WTC11 (cell line): ENCODE measurements around the gene BMS1. TPM values are rescaled to one million over a fixed set of nuclear protein-coding genes. Genes with fewer than 3 reads are reported as not detected.
"Not testable (repeated sequence)": the region's sequence is repeated elsewhere in the genome, so short reads cannot be mapped to it uniquely, and the experiment has no call there.

Experiments used
- ATAC-seq: fragments of 200-7000 bp; cut with Tn5 transposase; 2 replicates; pipeline ENCODE4 v1.10.0; 2021; ENCODE audit warnings: mild to moderate bottlenecking, moderate library complexity
- CTCF ChIA-PET: fragments of 300-600 bp; sonication (Branson Sonifier 250); formaldehyde crosslinking; loops from one replicate; lab custom pipeline; 2021; ENCODE audit warnings: antibody characterized with exemption; lab: Charles Lee
- POLR2A ChIA-PET: fragments of 350-600 bp; sonication (Branson Sonifier 250); formaldehyde crosslinking; loops from one replicate; lab custom pipeline; 2021; ENCODE audit warnings: antibody characterized with exemption; lab: Charles Lee
- DNase-seq: peaks from one replicate; pipeline ENCODE4 v3.0.0; 2021; ENCODE audit warnings: low spot score
- H3K27ac Mint-ChIP-seq: 2 replicates; pipeline ENCODE4 v1.8.0; 2021; ENCODE audit warnings: mixed read lengths
- H3K27me3 Mint-ChIP-seq: 2 replicates; pipeline ENCODE4 v1.8.0; 2021; ENCODE audit warnings: low read depth, mild to moderate bottlenecking, moderate library complexity, mixed read lengths
- H3K36me3 Mint-ChIP-seq: 2 replicates; pipeline ENCODE4 v1.8.0; 2021; ENCODE audit warnings: mixed read lengths
- H3K4me1 Mint-ChIP-seq: 2 replicates; pipeline ENCODE4 v1.8.0; 2022; ENCODE audit warnings: mixed read lengths
- H3K4me3 Mint-ChIP-seq: 2 replicates; pipeline ENCODE4 v1.8.0; 2021; ENCODE audit warnings: mild to moderate bottlenecking, moderate library complexity, mixed read lengths
- H3K9me3 Mint-ChIP-seq: 2 replicates; pipeline ENCODE4 v1.8.0; 2021; ENCODE audit warnings: mixed read lengths
- ARID4B ChIP-seq: sonication (generic); formaldehyde crosslinking; IDR thresholded peaks from 2 replicates; pipeline ENCODE4 v1.8.0; 2023; ENCODE audit warnings: missing genetic modification reagents, mild to moderate bottlenecking, borderline replicate concordance
- CREB1 ChIP-seq: sonication (generic); formaldehyde crosslinking; IDR thresholded peaks from 2 replicates; pipeline ENCODE4 v1.8.0; 2023; ENCODE audit warnings: mild to moderate bottlenecking, missing genetic modification reagents
- CREM ChIP-seq: sonication (generic); formaldehyde crosslinking; IDR thresholded peaks from 2 replicates; pipeline ENCODE4 v1.8.1; 2022; ENCODE audit warnings: mild to moderate bottlenecking, missing genetic modification reagents, moderate library complexity
- ELF4 ChIP-seq: sonication (generic); formaldehyde crosslinking; IDR thresholded peaks from 2 replicates; pipeline ENCODE4 v1.8.1; 2022; ENCODE audit warnings: low read depth, mild to moderate bottlenecking, moderate library complexity, missing genetic modification reagents
- GRHL2 ChIP-seq: fragments of 250-450 bp; sonication (Bioruptor Pico); IDR thresholded peaks from 2 replicates; pipeline ENCODE4 v1.8.0; 2022; ENCODE audit warnings: mild to moderate bottlenecking, moderate library complexity; ENCODE audit not compliant: insufficient replicate concordance, severe bottlenecking
- HMGXB4 ChIP-seq: sonication (generic); formaldehyde crosslinking; IDR thresholded peaks from 2 replicates; pipeline ENCODE4 v1.8.1; 2023; ENCODE audit warnings: mild to moderate bottlenecking, moderate library complexity, missing genetic modification reagents
- NR2C2 ChIP-seq: sonication (generic); formaldehyde crosslinking; IDR thresholded peaks from 2 replicates; pipeline ENCODE4 v1.8.0; 2022; ENCODE audit warnings: mild to moderate bottlenecking, missing genetic modification reagents
- NR3C1 ChIP-seq: sonication (generic); formaldehyde crosslinking; conservative IDR thresholded peaks from 2 replicates; pipeline ENCODE4 v1.8.1; 2023; ENCODE audit warnings: low read depth, mild to moderate bottlenecking, missing genetic modification reagents
- OVOL2 ChIP-seq: fragments of 250-450 bp; sonication (Bioruptor Pico); IDR thresholded peaks from 2 replicates; pipeline ENCODE4 v1.9.0; 2021; ENCODE audit warnings: mild to moderate bottlenecking, borderline replicate concordance
- TEAD4 ChIP-seq: sonication (generic); formaldehyde crosslinking; IDR thresholded peaks from 2 replicates; pipeline ENCODE4 v1.8.0; 2022; ENCODE audit warnings: mild to moderate bottlenecking, missing genetic modification reagents
- USF2 ChIP-seq: sonication (generic); formaldehyde crosslinking; IDR thresholded peaks from 2 replicates; pipeline ENCODE4 v1.8.1; 2023; ENCODE audit warnings: mild to moderate bottlenecking, missing genetic modification reagents, moderate library complexity
- ZBTB21 ChIP-seq: sonication (generic); formaldehyde crosslinking; IDR thresholded peaks from 2 replicates; pipeline ENCODE4 v1.8.1; 2023; ENCODE audit warnings: mild to moderate bottlenecking, missing genetic modification reagents, borderline replicate concordance
- ZMAT4 ChIP-seq: fragments of 250-450 bp; sonication (Bioruptor Pico); IDR thresholded peaks from 2 replicates; pipeline ENCODE4 v1.9.0; 2021; ENCODE audit warnings: mild to moderate bottlenecking
- ZNF232 ChIP-seq: sonication (generic); formaldehyde crosslinking; IDR thresholded peaks from 2 replicates; pipeline ENCODE4 v1.8.0; 2022; ENCODE audit warnings: mild to moderate bottlenecking, missing genetic modification reagents
- ZNF317 ChIP-seq: sonication (generic); formaldehyde crosslinking; IDR thresholded peaks from 2 replicates; pipeline ENCODE4 v1.8.1; 2023; ENCODE audit warnings: low read depth, mild to moderate bottlenecking, moderate library complexity, missing genetic modification reagents, borderline replicate concordance
- ZNF671 ChIP-seq: fragments of 250-450 bp; sonication (Bioruptor Pico); IDR thresholded peaks from 2 replicates; pipeline ENCODE4 v1.8.0; 2021; ENCODE audit warnings: mild to moderate bottlenecking
- total RNA-seq: library from RNA; stranded (reverse); gene quantifications from 3 replicates; pipeline ENCODE4 v1.2.3, GENCODE V29; 2021
- TF ChIP-seq, protein P1 (sequence below): sonication (generic); formaldehyde crosslinking; IDR thresholded peaks from 2 replicates; pipeline ENCODE4 v1.8.1; 2022; ENCODE audit warnings: missing genetic modification reagents, borderline replicate concordance
- TF ChIP-seq, protein P2 (sequence below): sonication (generic); formaldehyde crosslinking; IDR thresholded peaks from 2 replicates; pipeline ENCODE4 v1.8.0; 2022; ENCODE audit warnings: mild to moderate bottlenecking, missing genetic modification reagents

BMS1 gene
- total RNA-seq, 1 experiment from 2014 or later = 37.7 TPM

- Mint-ChIP-seq H3K27ac (no peak overlapping the region), H3K36me3 (peaks cover 22% of the 10 kb centered on the region), H3K4me3 (no peak overlapping the region), H3K4me1 (peaks cover 5% of the 10 kb centered on the region), H3K27me3 (peaks cover 8% of the 10 kb centered on the region), H3K9me3 (peaks cover 61% of the 10 kb centered on the region)
- CTCF ChIA-PET = interaction anchor here (0.7 kb wide), 1 partner anchor 97 kb away, joined by 3 read pairs; no protein-coding TSS in a partner anchor
- POLR2A ChIA-PET = no interaction called here
- ATAC-seq (no peak), DNase-seq (no peak)
- TF ChIP-seq ZNF232 (CRISPR knock-in tag) (no peak), USF2 (CRISPR knock-in tag) (no peak), ZBTB21 (CRISPR knock-in tag) (no peak), NR2C2 (CRISPR knock-in tag) (no peak), ARID4B (CRISPR knock-in tag) (no peak), CREB1 (no peak), ZNF671 (no peak), CREM (no peak), ZMAT4 (CRISPR knock-in tag) (no peak), NR3C1 (no peak), GRHL2 (no peak), HMGXB4 (CRISPR knock-in tag) (no peak), TEAD4 (CRISPR knock-in tag) (no peak), ELF4 (CRISPR knock-in tag) (no peak), OVOL2 (CRISPR knock-in tag) (no peak), ZNF317 (CRISPR knock-in tag) (no peak)
- TF ChIP-seq, protein P1, sequence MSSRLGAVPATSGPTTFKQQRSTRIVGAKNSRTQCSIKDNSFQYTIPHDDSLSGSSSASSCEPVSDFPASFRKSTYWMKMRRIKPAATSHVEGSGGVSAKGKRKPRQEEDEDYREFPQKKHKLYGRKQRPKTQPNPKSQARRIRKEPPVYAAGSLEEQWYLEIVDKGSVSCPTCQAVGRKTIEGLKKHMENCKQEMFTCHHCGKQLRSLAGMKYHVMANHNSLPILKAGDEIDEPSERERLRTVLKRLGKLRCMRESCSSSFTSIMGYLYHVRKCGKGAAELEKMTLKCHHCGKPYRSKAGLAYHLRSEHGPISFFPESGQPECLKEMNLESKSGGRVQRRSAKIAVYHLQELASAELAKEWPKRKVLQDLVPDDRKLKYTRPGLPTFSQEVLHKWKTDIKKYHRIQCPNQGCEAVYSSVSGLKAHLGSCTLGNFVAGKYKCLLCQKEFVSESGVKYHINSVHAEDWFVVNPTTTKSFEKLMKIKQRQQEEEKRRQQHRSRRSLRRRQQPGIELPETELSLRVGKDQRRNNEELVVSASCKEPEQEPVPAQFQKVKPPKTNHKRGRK (CRISPR knock-in tag) = no peak
- TF ChIP-seq, protein P2, sequence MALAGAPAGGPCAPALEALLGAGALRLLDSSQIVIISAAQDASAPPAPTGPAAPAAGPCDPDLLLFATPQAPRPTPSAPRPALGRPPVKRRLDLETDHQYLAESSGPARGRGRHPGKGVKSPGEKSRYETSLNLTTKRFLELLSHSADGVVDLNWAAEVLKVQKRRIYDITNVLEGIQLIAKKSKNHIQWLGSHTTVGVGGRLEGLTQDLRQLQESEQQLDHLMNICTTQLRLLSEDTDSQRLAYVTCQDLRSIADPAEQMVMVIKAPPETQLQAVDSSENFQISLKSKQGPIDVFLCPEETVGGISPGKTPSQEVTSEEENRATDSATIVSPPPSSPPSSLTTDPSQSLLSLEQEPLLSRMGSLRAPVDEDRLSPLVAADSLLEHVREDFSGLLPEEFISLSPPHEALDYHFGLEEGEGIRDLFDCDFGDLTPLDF (CRISPR knock-in tag) = no peak
These were observed 43.9 kb upstream of the BMS1 start for GRCh38 chr10:42738679-42739078.

- POLR2A ChIA-PET, ATAC-seq, H3K27me3 Mint-ChIP-seq, H3K27ac Mint-ChIP-seq, H3K4me1 Mint-ChIP-seq, H3K4me3 Mint-ChIP-seq, DNase-seq, CTCF ChIA-PET: not testable (repeated sequence)
- peaks cover 22% of the 10 kb centered on the region for H3K36me3 Mint-ChIP-seq
- H3K9me3 Mint-ChIP-seq = peaks cover 61% of the 10 kb centered on the region
These were observed 41.1 kb upstream of the BMS1 start for GRCh38 chr10:42741536-42741935.
